Mammary epithelial cell (primary cell): ENCODE data around the gene TARBP1.

Experiments
- CTCF ChIP-seq, 2 donors: IDR thresholded peaks in 1 of 2; conservative IDR thresholded peaks in 1 of 2; 2 replicates each; pipeline ENCODE4 v1.5.1; 2011 to 2012; ENCODE audit warnings: inconsistent platforms in 2 of 2, low read length in 2 of 2, mild to moderate bottlenecking in 2 of 2, control low read depth in 1 of 2, low read depth in 1 of 2; ENCODE audit not compliant: insufficient read depth in 1 of 2; ENCODE audit errors: extremely low read depth in 1 of 2
- EZH2 ChIP-seq: IDR thresholded peaks from 2 replicates; pipeline ENCODE4 v1.6.1; 2012; ENCODE audit warnings: low read length, inconsistent platforms, borderline replicate concordance

GRCh38 chr1:234468580-234468979, 10.4 kb downstream of the TARBP1 start:
- no peak for TF ChIP-seq CTCF (conservative IDR thresholded peaks at IDR 0.05 in 1 of 2, IDR thresholded peaks at IDR 0.05 in 1 of 2; ENCODE audit: extremely low read depth in 1 of 2, insufficient read depth in 1 of 2, low read depth in 1 of 2, low read length in 2 of 2)
- TF ChIP-seq EZH2: no peak
